Stomach (tissue), 4 donors: ENCODE results near the gene ARHGAP32.

Experiments
- CTCF ChIP-seq, 7 experiments: fragments of 450-650 bp in 4 of 7; fragments of 200-600 bp in 3 of 7; sonication (generic) in 3 of 7; IDR thresholded peaks; one replicate each; pipeline ENCODE4 v1.5.1; 2016 to 2019; ENCODE audit warnings: antibody characterized with exemption in 7 of 7, control low read depth in 2 of 7, mild to moderate bottlenecking in 1 of 7
- EP300 ChIP-seq: sonication (generic); formaldehyde crosslinking; IDR thresholded peaks from one replicate; pipeline ENCODE4 v1.6.1; 2017; ENCODE audit warnings: antibody characterized with exemption
- POLR2A ChIP-seq, 4 donors: fragments of 450-650 bp; IDR thresholded peaks; one replicate each; pipeline ENCODE4 v1.6.1; 2016; ENCODE audit warnings: antibody characterized with exemption in 4 of 4, control low read depth in 2 of 4, mild to moderate bottlenecking in 1 of 4, moderate library complexity in 1 of 4
- POLR2AphosphoS5 ChIP-seq, 3 donors: sonication (generic); formaldehyde crosslinking; IDR thresholded peaks; one replicate each; pipeline ENCODE4 v1.6.1; 2016; ENCODE audit warnings: antibody characterized with exemption in 3 of 3

DNA sequence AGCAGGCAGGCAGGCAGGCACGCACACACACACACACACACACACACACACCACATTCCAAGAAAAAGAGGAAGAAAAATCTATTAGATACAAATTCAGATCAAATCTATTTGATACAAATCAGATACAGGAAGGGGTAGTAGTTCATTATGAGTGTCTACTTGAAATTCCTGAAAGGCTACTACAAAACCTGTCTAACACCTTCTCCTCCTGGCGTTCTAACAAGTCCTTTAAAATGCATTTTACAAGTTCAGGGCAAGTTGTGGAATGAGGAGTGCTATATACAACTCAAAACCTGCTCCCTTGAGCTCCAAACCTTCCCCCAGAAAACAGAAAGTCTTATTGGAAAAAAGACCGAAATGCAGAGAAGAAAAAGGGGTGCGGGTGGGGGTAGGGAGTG, 476 bp downstream of the ARHGAP32 start:
- no peak for TF ChIP-seq CTCF (IDR thresholded peaks at IDR 0.05)
- TF ChIP-seq EP300 = no peak
- no peak for TF ChIP-seq POLR2A (IDR thresholded peaks at IDR 0.05)
- TF ChIP-seq POLR2AphosphoS5 (IDR thresholded peaks at IDR 0.05) = no peak
